Smooth muscle cell (in vitro differentiated cells): ENCODE results near the gene GRIN2C. TPM values are rescaled to one million over a fixed set of nuclear protein-coding genes. Genes with fewer than 3 reads are reported as not detected.

Experiments used
- DNase-seq: peaks from one replicate; lab custom pipeline; 2025; ENCODE audit not compliant: unreplicated experiment; lab: John Stamatoyannopoulos, UW
- H2AFZ ChIP-seq: fragments of 200-600 bp; sonication (generic); 2 replicates; pipeline ENCODE4 v1.6.0; 2016; ENCODE audit warnings: antibody characterized with exemption, low read depth, mild to moderate bottlenecking
- H3F3A ChIP-seq: fragments of 200-600 bp; sonication (generic); 2 replicates; pipeline ENCODE4 v1.6.0; 2017; ENCODE audit warnings: antibody characterized with exemption, low read depth
- H3K27ac ChIP-seq: fragments of 200-600 bp; sonication (generic); 2 replicates; pipeline ENCODE4 v1.5.1; 2016; ENCODE audit warnings: low read depth, mild to moderate bottlenecking
- H3K27me3 ChIP-seq: fragments of 200-600 bp; sonication (generic); 2 replicates; pipeline ENCODE4 v1.6.1; 2016; ENCODE audit warnings: low read depth, mild to moderate bottlenecking
- H3K36me3 ChIP-seq: fragments of 200-600 bp; sonication (generic); 2 replicates; pipeline ENCODE4 v1.5.1; 2016; ENCODE audit warnings: low read depth
- H3K4me1 ChIP-seq: fragments of 200-600 bp; sonication (generic); 2 replicates; pipeline ENCODE4 v1.5.1; 2016; ENCODE audit warnings: low read depth
- H3K4me2 ChIP-seq: fragments of 200-600 bp; sonication (generic); 2 replicates; pipeline ENCODE4 v1.6.0; 2016; ENCODE audit warnings: mild to moderate bottlenecking
- H3K4me3 ChIP-seq: fragments of 200-600 bp; sonication (generic); 2 replicates; pipeline ENCODE4 v1.5.1; 2016; ENCODE audit warnings: mild to moderate bottlenecking
- H3K79me2 ChIP-seq: fragments of 200-600 bp; sonication (generic); 2 replicates; pipeline ENCODE4 v1.6.0; 2016; ENCODE audit warnings: low read depth, mild to moderate bottlenecking
- H3K9ac ChIP-seq: fragments of 200-600 bp; sonication (generic); 2 replicates; pipeline ENCODE4 v1.6.0; 2016; ENCODE audit warnings: low read depth
- H3K9me3 ChIP-seq: fragments of 200-600 bp; sonication (generic); replicated peaks from 2 replicates; pipeline ENCODE4 v1.5.1; 2016; ENCODE audit warnings: low read depth
- H4K20me1 ChIP-seq: fragments of 200-600 bp; sonication (generic); 2 replicates; pipeline ENCODE4 v1.6.0; 2016; ENCODE audit warnings: low read depth
- CTCF ChIP-seq: fragments of 200-600 bp; sonication (generic); IDR thresholded peaks from 2 replicates; pipeline ENCODE4 v1.5.1; 2017; ENCODE audit warnings: borderline replicate concordance, mild to moderate bottlenecking, antibody characterized with exemption; ENCODE audit not compliant: insufficient read depth, poor library complexity, severe bottlenecking
- WGBS: methylation state at CpG from one replicate; pipeline ENCODE4 v1.1.7; 2016; ENCODE audit warnings: low lambda C conversion rate; 5-methylcytosine and 5-hydroxymethylcytosine counted together
- polyA plus RNA-seq: library from polyadenylated mRNA; unstranded; fragments of >200 nt; fragmentation: Nextera tagmentation; extraction: Ambion mirVana; gene quantifications from 2 replicates; pipeline ENCODE4 v1.2.1, GENCODE V29; 2016
- total RNA-seq: library from RNA; depleted of rRNA; stranded (reverse); fragments of >200 nt; gene quantifications from 2 replicates; pipeline ENCODE4 v1.2.3, GENCODE V29; 2014

The GRIN2C gene
- total and polyA plus RNA-seq, 2 experiments from 2014 or later, result 0.13 to 0.32 TPM

- no peak for TF ChIP-seq CTCF
- 92% methylated on average over 18 of the region's 19 CpGs for WGBS
Observed at GRCh38 chr17:74865504-74866197, 6.0 kb upstream of the GRIN2C start.

GRCh38 chr17:74864866-74865395, 5.2 kb upstream of the GRIN2C start:
- WGBS, result 32% methylated on average over 11 of the region's 11 CpGs
- Histone ChIP-seq H3K4me3 (no peak overlapping the region), H3K79me2 (no peaks in the 10 kb centered on the region), H3K4me1 (peaks cover 6% of the 10 kb centered on the region), H3K4me2 (no peak overlapping the region), H3K36me3 (no peaks in the 10 kb centered on the region), H3F3A (no peaks in the 10 kb centered on the region), H3K27me3 (peaks cover 25% of the 10 kb centered on the region), H3K9me3 (no peaks in the 10 kb centered on the region), H4K20me1 (peaks cover 3% of the 10 kb centered on the region), H3K9ac (no peak overlapping the region), H2AFZ (no peak overlapping the region), H3K27ac (no peak overlapping the region)
- TF ChIP-seq CTCF, result peak; percentile 91
- peak; percentile 59 for DNase-seq

More at GRCh38 chr17:74865504-74866197, 6.0 kb upstream of the GRIN2C start:
- peaks cover 3% of the 10 kb centered on the region for H4K20me1 ChIP-seq
- no peaks in the 10 kb centered on the region for H3K79me2 ChIP-seq
- H3K27ac ChIP-seq, result no peak overlapping the region
- H3K9me3 ChIP-seq, result no peaks in the 10 kb centered on the region
- H3K4me1 ChIP-seq, result peaks cover 6% of the 10 kb centered on the region
- peaks cover 18% of the 10 kb centered on the region for H3K27me3 ChIP-seq
- no peak overlapping the region for H3K4me2 ChIP-seq
- no peaks in the 10 kb centered on the region for H3K36me3 ChIP-seq
- no peak for DNase-seq
- H2AFZ ChIP-seq, result no peak overlapping the region
- no peaks in the 10 kb centered on the region for H3F3A ChIP-seq
- no peak overlapping the region for H3K4me3 ChIP-seq
- H3K9ac ChIP-seq, result no peak overlapping the region

GRCh38 chr17:74864297-74864865, 4.7 kb upstream of the GRIN2C start:
- Histone ChIP-seq H3K79me2 (no peaks in the 10 kb centered on the region), H3K9me3 (no peaks in the 10 kb centered on the region), H3K4me2 (no peak overlapping the region), H3F3A (no peaks in the 10 kb centered on the region), H3K27me3 (peaks cover 31% of the 10 kb centered on the region), H3K9ac (no peak overlapping the region), H3K4me3 (no peak overlapping the region), H4K20me1 (peaks cover 3% of the 10 kb centered on the region), H3K4me1 (peaks cover 6% of the 10 kb centered on the region), H3K36me3 (no peaks in the 10 kb centered on the region), H3K27ac (no peak overlapping the region), H2AFZ (no peak overlapping the region)
- 96% methylated on average over 13 of the region's 15 CpGs for WGBS
- TF ChIP-seq CTCF, result no peak
- DNase-seq, result no peak
